ENCODE measurements around the gene LDB2.

LDB2 gene

DNA sequence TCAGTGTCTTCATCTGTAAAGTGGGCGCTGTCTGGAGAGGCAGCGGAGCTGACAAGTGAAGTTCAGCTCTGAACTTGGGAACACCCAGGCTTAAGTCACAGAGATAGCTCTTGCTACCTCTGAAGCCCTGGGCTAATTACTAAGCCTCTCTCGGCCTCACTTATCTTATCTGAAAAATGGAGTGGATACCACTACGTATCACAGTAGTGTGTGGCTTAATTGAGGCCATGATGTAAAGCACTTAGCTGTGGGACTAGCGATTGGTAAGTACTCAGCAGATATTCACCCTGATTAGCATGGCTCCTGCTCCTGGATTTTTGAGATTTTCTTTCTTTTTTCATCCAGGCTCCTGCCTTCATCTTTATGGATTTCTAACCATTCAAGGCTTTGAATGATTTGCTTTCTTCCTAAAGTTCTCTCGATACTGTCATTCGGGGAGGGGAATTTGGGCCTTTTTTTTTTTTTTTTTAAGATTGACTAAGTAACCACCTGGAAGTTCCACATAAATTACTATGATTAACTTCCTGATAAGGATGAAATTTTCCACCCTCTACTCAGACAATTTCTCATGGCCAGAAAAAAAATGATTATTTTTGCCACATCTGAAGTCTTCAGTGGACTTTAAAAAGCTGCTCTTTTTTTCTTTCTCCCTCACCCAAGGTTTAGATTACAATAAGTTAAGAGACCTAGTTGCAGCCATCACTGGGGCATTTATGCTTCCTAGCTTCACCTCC is 17.1 kb downstream of the LDB2 start:
- no peaks in the 10 kb centered on the region for H3F3A ChIP-seq (ENCODE audit: insufficient read depth, low read length)
- no peaks in the 10 kb centered on the region for H3K36me3 ChIP-seq (replicated peaks; ENCODE audit: insufficient read depth, low read length)

DNA sequence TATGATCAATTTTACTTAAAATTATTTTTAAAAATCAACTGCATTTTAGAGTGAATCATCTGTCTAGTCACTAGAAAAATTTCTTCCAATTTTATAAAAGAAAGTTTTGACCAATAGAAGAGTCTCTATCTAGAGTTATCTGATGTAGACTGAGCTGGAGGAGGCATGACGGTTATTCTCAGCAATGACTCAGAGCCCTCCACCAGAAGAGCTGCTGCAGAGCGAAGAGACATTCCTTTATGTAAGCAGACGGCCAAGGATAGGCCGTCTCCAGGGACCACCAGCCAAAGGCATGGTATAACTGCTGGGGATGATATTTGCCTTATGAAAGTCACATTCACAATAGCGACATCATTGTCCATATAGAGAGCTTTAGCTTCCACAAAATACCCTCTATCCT is 23.0 kb downstream of the LDB2 start:
- TF ChIP-seq EZH2phosphoT487 (IDR thresholded peaks at IDR 0.05; ENCODE audit: low read length) (no peak), EZH2 (optimal IDR thresholded peaks at IDR 0.05; ENCODE audit: low read depth, low read length) (no peak)
- TF ChIP-seq, protein P1, sequence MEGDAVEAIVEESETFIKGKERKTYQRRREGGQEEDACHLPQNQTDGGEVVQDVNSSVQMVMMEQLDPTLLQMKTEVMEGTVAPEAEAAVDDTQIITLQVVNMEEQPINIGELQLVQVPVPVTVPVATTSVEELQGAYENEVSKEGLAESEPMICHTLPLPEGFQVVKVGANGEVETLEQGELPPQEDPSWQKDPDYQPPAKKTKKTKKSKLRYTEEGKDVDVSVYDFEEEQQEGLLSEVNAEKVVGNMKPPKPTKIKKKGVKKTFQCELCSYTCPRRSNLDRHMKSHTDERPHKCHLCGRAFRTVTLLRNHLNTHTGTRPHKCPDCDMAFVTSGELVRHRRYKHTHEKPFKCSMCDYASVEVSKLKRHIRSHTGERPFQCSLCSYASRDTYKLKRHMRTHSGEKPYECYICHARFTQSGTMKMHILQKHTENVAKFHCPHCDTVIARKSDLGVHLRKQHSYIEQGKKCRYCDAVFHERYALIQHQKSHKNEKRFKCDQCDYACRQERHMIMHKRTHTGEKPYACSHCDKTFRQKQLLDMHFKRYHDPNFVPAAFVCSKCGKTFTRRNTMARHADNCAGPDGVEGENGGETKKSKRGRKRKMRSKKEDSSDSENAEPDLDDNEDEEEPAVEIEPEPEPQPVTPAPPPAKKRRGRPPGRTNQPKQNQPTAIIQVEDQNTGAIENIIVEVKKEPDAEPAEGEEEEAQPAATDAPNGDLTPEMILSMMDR (IDR thresholded peaks at IDR 0.05; ENCODE audit: low read length): no peak
- H3K9ac ChIP-seq (ENCODE audit: low read length): no peak overlapping the region
- no peak for DNase-seq
- H2AFZ ChIP-seq (ENCODE audit: low read length): no peak overlapping the region
- no peak overlapping the region for H3K27ac ChIP-seq (ENCODE audit: low read length)
- no peaks in the 10 kb centered on the region for H3K4me1 ChIP-seq (ENCODE audit: low read length)
- H3K36me3 ChIP-seq (replicated peaks; ENCODE audit: insufficient read depth, low read length): no peaks in the 10 kb centered on the region
- H3K9me2 ChIP-seq (replicated peaks; ENCODE audit: insufficient read depth, low read length): no peaks in the 10 kb centered on the region
- no peak overlapping the region for H3K4me2 ChIP-seq (ENCODE audit: low read depth, low read length)
- no peaks in the 10 kb centered on the region for H3K9me3 ChIP-seq (replicated peaks; ENCODE audit: insufficient read depth, low read length)
- H3F3A ChIP-seq (ENCODE audit: insufficient read depth, low read length): no peaks in the 10 kb centered on the region
- H3K27me3 ChIP-seq (replicated peaks; ENCODE audit: insufficient read depth, low read length): no peaks in the 10 kb centered on the region
- no peak overlapping the region for H3K4me3 ChIP-seq (ENCODE audit: low read length)
- no peaks in the 10 kb centered on the region for H4K20me1 ChIP-seq (ENCODE audit: insufficient read depth, low read length)
- no peaks in the 10 kb centered on the region for H3K79me2 ChIP-seq (ENCODE audit: low read length)

More for the DNA sequence above, 17.1 kb downstream of the LDB2 start:
- H3K4me2 ChIP-seq (ENCODE audit: low read depth, low read length): no peak overlapping the region
- no peak overlapping the region for H2AFZ ChIP-seq (ENCODE audit: low read length)
- H3K27ac ChIP-seq (ENCODE audit: low read length): no peak overlapping the region
- H3K27me3 ChIP-seq (replicated peaks; ENCODE audit: insufficient read depth, low read length): no peaks in the 10 kb centered on the region
- no peak overlapping the region for H3K4me3 ChIP-seq (ENCODE audit: low read length)
- H3K9me3 ChIP-seq (replicated peaks; ENCODE audit: insufficient read depth, low read length): no peaks in the 10 kb centered on the region
- DNase-seq: no peak
- no peaks in the 10 kb centered on the region for H3K79me2 ChIP-seq (ENCODE audit: low read length)
- TF ChIP-seq EZH2 (optimal IDR thresholded peaks at IDR 0.05; ENCODE audit: low read depth, low read length) (no peak), EZH2phosphoT487 (IDR thresholded peaks at IDR 0.05; ENCODE audit: low read length) (no peak)
- TF ChIP-seq, protein P1 (IDR thresholded peaks at IDR 0.05; ENCODE audit: low read length): no peak
- no peaks in the 10 kb centered on the region for H4K20me1 ChIP-seq (ENCODE audit: insufficient read depth, low read length)
- no peaks in the 10 kb centered on the region for H3K4me1 ChIP-seq (ENCODE audit: low read length)
- no peak overlapping the region for H3K9ac ChIP-seq (ENCODE audit: low read length)
- H3K9me2 ChIP-seq (replicated peaks; ENCODE audit: insufficient read depth, low read length): no peaks in the 10 kb centered on the region

DNA sequence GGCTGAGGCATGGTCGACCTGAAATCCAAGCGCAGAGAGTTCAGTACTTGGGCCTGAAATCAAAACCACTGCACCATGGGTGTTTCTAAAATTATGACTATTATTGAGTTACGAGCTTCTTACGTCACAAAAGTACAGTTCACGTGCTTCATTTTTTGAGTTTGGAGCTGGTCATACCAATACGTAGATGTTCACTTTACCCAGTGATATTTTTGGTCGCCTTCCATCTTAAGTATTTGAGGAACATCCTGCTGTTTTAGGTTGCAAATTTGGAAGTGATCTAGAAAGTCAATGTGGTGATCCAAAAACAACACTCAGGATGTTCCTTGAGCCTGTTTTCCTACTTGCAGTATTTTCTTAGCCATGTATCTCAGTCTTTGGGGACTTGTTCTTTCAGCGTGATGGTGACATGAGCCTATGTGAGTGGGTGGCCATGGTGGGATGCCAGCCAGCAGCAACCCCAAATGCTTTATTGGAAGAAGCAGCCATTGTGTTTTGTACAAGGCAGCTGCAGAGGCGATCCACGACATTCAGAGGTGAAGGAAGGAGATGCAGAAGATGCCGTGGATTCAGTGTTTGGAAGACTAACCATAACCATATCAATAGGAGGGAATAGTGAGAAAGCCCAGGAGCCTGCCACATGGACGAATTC is 28.7 kb downstream of the LDB2 start:
- no peaks in the 10 kb centered on the region for H4K20me1 ChIP-seq (ENCODE audit: insufficient read depth, low read length)
- no peaks in the 10 kb centered on the region for H3K9me3 ChIP-seq (replicated peaks; ENCODE audit: insufficient read depth, low read length)
- no peak for DNase-seq
- no peaks in the 10 kb centered on the region for H3K36me3 ChIP-seq (replicated peaks; ENCODE audit: insufficient read depth, low read length)
- H3K9me2 ChIP-seq (replicated peaks; ENCODE audit: insufficient read depth, low read length): no peaks in the 10 kb centered on the region
- no peak overlapping the region for H3K9ac ChIP-seq (ENCODE audit: low read length)
- H3K4me1 ChIP-seq (ENCODE audit: low read length): no peaks in the 10 kb centered on the region
- no peak overlapping the region for H3K27ac ChIP-seq (ENCODE audit: low read length)
- H3K27me3 ChIP-seq (replicated peaks; ENCODE audit: insufficient read depth, low read length): no peaks in the 10 kb centered on the region
- no peak overlapping the region for H3K4me3 ChIP-seq (ENCODE audit: low read length)
- H3F3A ChIP-seq (ENCODE audit: insufficient read depth, low read length): no peaks in the 10 kb centered on the region
- TF ChIP-seq EZH2phosphoT487 (IDR thresholded peaks at IDR 0.05; ENCODE audit: low read length) (no peak), EZH2 (optimal IDR thresholded peaks at IDR 0.05; ENCODE audit: low read depth, low read length) (no peak)
- TF ChIP-seq, protein P1 (IDR thresholded peaks at IDR 0.05; ENCODE audit: low read length): no peak
- no peaks in the 10 kb centered on the region for H3K79me2 ChIP-seq (ENCODE audit: low read length)
- no peak overlapping the region for H2AFZ ChIP-seq (ENCODE audit: low read length)
- H3K4me2 ChIP-seq (ENCODE audit: low read depth, low read length): no peak overlapping the region

All from MM.1S (cell line).